SK-N-SH (cell line): Measurements from ENCODE around the gene NT5C. TPM values are rescaled to one million over a fixed set of nuclear protein-coding genes. Genes with fewer than 3 reads are reported as not detected.

Experiments used
- CTCF ChIA-PET: fragments of 300-600, 350-600 bp; formaldehyde crosslinking; extraction: SDS; loops from one replicate; lab custom pipeline; 2021; lab: Yijun Ruan, JAX
- POLR2A ChIA-PET: fragments of 350-600 bp; sonication (Branson Sonifier 250); formaldehyde crosslinking; extraction: SDS; loops from one replicate; lab custom pipeline; 2020; ENCODE audit warnings: antibody characterized with exemption, inconsistent platforms; lab: Yijun Ruan, JAX
- DNase-seq: peaks from one replicate; pipeline ENCODE4 v3.0.0; 2012
- H2AFZ ChIP-seq: fragments of 200-600 bp; sonication (generic); 2 replicates; pipeline ENCODE4 v1.8.1; 2016; ENCODE audit warnings: antibody characterized with exemption, mild to moderate bottlenecking, low read depth
- H3F3A ChIP-seq: fragments of 200-600 bp; sonication (generic); replicated peaks from 2 replicates; pipeline ENCODE3; 2016; ENCODE audit warnings: antibody characterized with exemption, mild to moderate bottlenecking; ENCODE audit not compliant: insufficient read depth
- H3K27ac ChIP-seq, 2 experiments: fragments of 200-500 bp in 1 of 2; fragments of 200-600 bp in 1 of 2; sonication (Bioruptor generic) in 1 of 2; sonication (generic), shearing (Covaris generic) in 1 of 2; 2 replicates each; pipeline versions ENCODE4 v1.5.1 to v1.6.1; 2014 to 2016; ENCODE audit warnings: low read depth in 2 of 2, inconsistent platforms in 1 of 2, low read length in 1 of 2, mild to moderate bottlenecking in 1 of 2, mixed read lengths in 1 of 2
- H3K27me3 ChIP-seq: fragments of 200-600 bp; sonication (generic), shearing (Covaris generic); 2 replicates; pipeline ENCODE4 v1.6.1; 2016; ENCODE audit warnings: mixed run types; ENCODE audit not compliant: insufficient read depth
- H3K36me3 ChIP-seq, 2 experiments: fragments of 200-500 bp in 1 of 2; fragments of 200-600 bp in 1 of 2; sonication (Bioruptor generic) in 1 of 2; sonication (generic) in 1 of 2; replicated peaks in 1 of 2; 2 replicates each; pipeline versions ENCODE3 to v1.5.1; 2014 to 2016; ENCODE audit warnings: low read length in 1 of 2, mild to moderate bottlenecking in 1 of 2; ENCODE audit not compliant: insufficient read depth in 2 of 2, control insufficient read depth in 1 of 2
- H3K4me1 ChIP-seq, 2 experiments: fragments of 200-500 bp in 1 of 2; fragments of 200-600 bp in 1 of 2; sonication (Bioruptor generic) in 1 of 2; sonication (generic), shearing (Covaris generic) in 1 of 2; 2 replicates each; pipeline versions ENCODE4 v1.5.1 to v1.6.1; 2014 to 2016; ENCODE audit warnings: low read depth in 1 of 2, low read length in 1 of 2, mixed run types in 1 of 2; ENCODE audit not compliant: insufficient read depth in 2 of 2, control insufficient read depth in 1 of 2
- H3K4me2 ChIP-seq: fragments of 200-600 bp; sonication (generic), shearing (Covaris generic); 2 replicates; pipeline ENCODE4 v1.6.1; 2017; ENCODE audit warnings: mixed run types
- H3K4me3 ChIP-seq, 2 experiments: fragments of 200-500 bp in 1 of 2; fragments of 200-600 bp in 1 of 2; sonication (Bioruptor generic) in 1 of 2; sonication (generic), shearing (Covaris generic) in 1 of 2; 2 replicates each; pipeline versions ENCODE4 v1.5.1 to v1.8.1; 2014 to 2016; ENCODE audit warnings: low read depth in 2 of 2, inconsistent platforms in 1 of 2, low read length in 1 of 2, mild to moderate bottlenecking in 1 of 2, mixed read lengths in 1 of 2, moderate library complexity in 1 of 2
- H3K79me2 ChIP-seq: fragments of 200-600 bp; sonication (generic); 2 replicates; pipeline ENCODE4 v1.8.1; 2017; ENCODE audit warnings: mild to moderate bottlenecking; ENCODE audit not compliant: insufficient read depth
- H3K9ac ChIP-seq: fragments of 200-600 bp; sonication (generic); 2 replicates; pipeline ENCODE4 v1.6.1; 2017; ENCODE audit warnings: mixed run types
- H3K9me2 ChIP-seq: fragments of 200-600 bp; sonication (generic); 2 replicates; pipeline ENCODE4 v1.6.1; 2017; ENCODE audit warnings: mixed run types
- H3K9me3 ChIP-seq: fragments of 200-600 bp; sonication (generic); 2 replicates; pipeline ENCODE4 v1.6.1; 2017; ENCODE audit warnings: mixed run types, mild to moderate bottlenecking, moderate library complexity
- H4K20me1 ChIP-seq: fragments of 200-600 bp; sonication (generic); 2 replicates; pipeline ENCODE4 v1.6.1; 2017; ENCODE audit warnings: mild to moderate bottlenecking, mixed run types; ENCODE audit not compliant: insufficient read depth
- CHD2 ChIP-seq: fragments of 150-350 bp; IDR thresholded peaks from 2 replicates; pipeline ENCODE4 v1.6.1; 2018; ENCODE audit warnings: low read length; ENCODE audit not compliant: partially characterized antibody
- EP300 ChIP-seq, 2 experiments: IDR thresholded peaks; 2 replicates each; pipeline versions ENCODE4 v1.4.0 to v1.6.1; 2012; ENCODE audit warnings: borderline replicate concordance in 1 of 2, low read depth in 1 of 2, low read length in 1 of 2
- FOSL2 ChIP-seq: IDR thresholded peaks from 2 replicates; pipeline ENCODE4 v1.4.0; 2012; ENCODE audit warnings: low read depth, mild to moderate bottlenecking, moderate library complexity, borderline replicate concordance
- FOXJ3 ChIP-seq: sonication (generic); formaldehyde crosslinking; IDR thresholded peaks from 2 replicates; pipeline ENCODE4 v1.5.1; 2020; ENCODE audit warnings: mild to moderate bottlenecking, missing genetic modification reagents
- FOXM1 ChIP-seq: IDR thresholded peaks from 2 replicates; pipeline ENCODE4 v1.4.0; 2012; ENCODE audit warnings: low read depth, mild to moderate bottlenecking
- MXI1 ChIP-seq: IDR thresholded peaks from 2 replicates; pipeline ENCODE4 v1.6.1; 2012; ENCODE audit warnings: mild to moderate bottlenecking, low read depth, low read length, improper control_type of control experiment
- RFX5 ChIP-seq: IDR thresholded peaks from 2 replicates; pipeline ENCODE4 v1.6.1; 2012; ENCODE audit warnings: mild to moderate bottlenecking, improper control_type of control experiment, low read length
- RXRA ChIP-seq: IDR thresholded peaks from 2 replicates; pipeline ENCODE4 v1.4.0; 2012; ENCODE audit warnings: low read depth, mild to moderate bottlenecking, borderline replicate concordance
- SIN3A ChIP-seq: IDR thresholded peaks from 2 replicates; pipeline ENCODE4 v1.6.1; 2012; ENCODE audit warnings: low read depth, mild to moderate bottlenecking, low read length, moderate library complexity, borderline replicate concordance
- SMC3 ChIP-seq: IDR thresholded peaks from 2 replicates; pipeline ENCODE4 v1.6.1; 2012; ENCODE audit warnings: low read depth, low read length, improper control_type of control experiment
- TAF1 ChIP-seq: IDR thresholded peaks from 2 replicates; pipeline ENCODE4 v1.6.1; 2012; ENCODE audit warnings: low read depth, mild to moderate bottlenecking, low read length, moderate library complexity, borderline replicate concordance
- TCF12 ChIP-seq: IDR thresholded peaks from 2 replicates; pipeline ENCODE4 v1.4.0; 2012
- WGBS: methylation state at CpG from one replicate; pipeline ENCODE4 v1.1.6; 2017; ENCODE audit warnings: low lambda C conversion rate; 5-methylcytosine and 5-hydroxymethylcytosine counted together
- polyA plus RNA-seq, 3 experiments: library from polyadenylated mRNA; depleted of rRNA; stranded (reverse); fragments of >200 nt; gene quantifications; 2 replicates each; pipeline ENCODE4 v1.2.3, GENCODE V29; 2012
- TF ChIP-seq, protein P1 (sequence below): IDR thresholded peaks from 2 replicates; pipeline ENCODE4 v1.4.0; 2012; ENCODE audit warnings: low read depth
- TF ChIP-seq, protein P2 (sequence below): fragments of 200-600 bp; sonication (generic); IDR thresholded peaks from 2 replicates; pipeline ENCODE4 v1.6.1; 2017; ENCODE audit warnings: antibody characterized with exemption, mild to moderate bottlenecking, moderate library complexity
- TF ChIP-seq, protein P3 (sequence below): IDR thresholded peaks from 2 replicates; pipeline ENCODE4 v1.6.1; 2012; ENCODE audit warnings: mild to moderate bottlenecking, low read depth, low read length, moderate library complexity
- TF ChIP-seq, protein P4 (sequence below): IDR thresholded peaks from 2 replicates; pipeline ENCODE4; 2012

NT5C gene
- polyA plus RNA-seq, 1 of the 3 experiments (the other 2 are of a cell fraction) = 111 TPM

DNA sequence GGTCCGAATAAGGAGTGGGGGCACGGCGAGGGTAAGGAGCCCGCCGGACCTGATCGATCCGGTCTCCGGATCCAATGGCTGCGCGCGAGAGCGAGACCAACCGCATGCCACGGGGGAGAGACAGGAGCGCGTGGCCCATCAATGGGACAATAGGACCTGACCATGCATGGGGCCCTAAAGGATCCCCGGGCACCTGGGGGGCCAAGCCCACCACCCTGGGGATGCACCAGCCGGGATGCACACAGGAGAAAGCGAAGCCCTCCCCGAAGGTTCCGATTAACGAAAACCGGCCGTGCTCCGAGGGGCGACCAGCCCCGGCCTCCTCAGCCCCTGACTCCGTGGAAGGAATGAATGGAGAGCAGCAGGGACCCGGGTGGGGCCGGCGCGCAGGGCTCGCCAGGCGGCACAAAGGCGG is 22.2 kb upstream of the NT5C start:
- Histone ChIP-seq H3K27ac (peak overlapping the region; percentile 53 to 85), H3F3A (peaks cover 16% of the 10 kb centered on the region), H3K4me2 (peak overlapping the region; percentile 81), H3K4me3 (peak overlapping the region; percentile 73 to 77), H3K27me3 (no peaks in the 10 kb centered on the region), H3K9me3 (no peaks in the 10 kb centered on the region), H4K20me1 (peaks cover 21% of the 10 kb centered on the region; the same call in 1 of the 2 replicates), H3K79me2 (peaks cover 61% of the 10 kb centered on the region), H3K36me3 (peaks cover under 1 to 18% of the 10 kb centered on the region in 2 experiments), H3K4me1 (peaks cover 5% of the 10 kb centered on the region in 2 experiments; a peak in 3 of 4 replicates), H3K9ac (peak overlapping the region; percentile 75), H2AFZ (no peak overlapping the region), H3K9me2 (no peaks in the 10 kb centered on the region)
- CTCF ChIA-PET = interaction anchor here (1.1 to 1.9 kb wide), 4 partner anchors 9 to 48 kb away, joined by 3 to 8 read pairs (median 5); partner anchors contain the start of gene NT5C
- no peak for TF ChIP-seq CHD2
- TF ChIP-seq SIN3A = peak; percentile 68; the same call in 1 of the 2 replicates
- TF ChIP-seq, protein P1, sequence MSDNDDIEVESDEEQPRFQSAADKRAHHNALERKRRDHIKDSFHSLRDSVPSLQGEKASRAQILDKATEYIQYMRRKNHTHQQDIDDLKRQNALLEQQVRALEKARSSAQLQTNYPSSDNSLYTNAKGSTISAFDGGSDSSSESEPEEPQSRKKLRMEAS = peak; percentile 26; the same call in 1 of the 2 replicates
- no peak for TF ChIP-seq FOXJ3 (CRISPR knock-in tag)
- TF ChIP-seq, protein P2, sequence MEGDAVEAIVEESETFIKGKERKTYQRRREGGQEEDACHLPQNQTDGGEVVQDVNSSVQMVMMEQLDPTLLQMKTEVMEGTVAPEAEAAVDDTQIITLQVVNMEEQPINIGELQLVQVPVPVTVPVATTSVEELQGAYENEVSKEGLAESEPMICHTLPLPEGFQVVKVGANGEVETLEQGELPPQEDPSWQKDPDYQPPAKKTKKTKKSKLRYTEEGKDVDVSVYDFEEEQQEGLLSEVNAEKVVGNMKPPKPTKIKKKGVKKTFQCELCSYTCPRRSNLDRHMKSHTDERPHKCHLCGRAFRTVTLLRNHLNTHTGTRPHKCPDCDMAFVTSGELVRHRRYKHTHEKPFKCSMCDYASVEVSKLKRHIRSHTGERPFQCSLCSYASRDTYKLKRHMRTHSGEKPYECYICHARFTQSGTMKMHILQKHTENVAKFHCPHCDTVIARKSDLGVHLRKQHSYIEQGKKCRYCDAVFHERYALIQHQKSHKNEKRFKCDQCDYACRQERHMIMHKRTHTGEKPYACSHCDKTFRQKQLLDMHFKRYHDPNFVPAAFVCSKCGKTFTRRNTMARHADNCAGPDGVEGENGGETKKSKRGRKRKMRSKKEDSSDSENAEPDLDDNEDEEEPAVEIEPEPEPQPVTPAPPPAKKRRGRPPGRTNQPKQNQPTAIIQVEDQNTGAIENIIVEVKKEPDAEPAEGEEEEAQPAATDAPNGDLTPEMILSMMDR = no peak
- WGBS = under 1% methylated on average over 15 of the region's 35 CpGs
- POLR2A ChIA-PET = interaction anchor here (0.6 to 1.9 kb wide), 4 partner anchors 9 to 109 kb away, joined by 3 to 14 read pairs (median 8); partner anchors contain the start of genes ARMC7 and NT5C
- DNase-seq = no peak

DNA sequence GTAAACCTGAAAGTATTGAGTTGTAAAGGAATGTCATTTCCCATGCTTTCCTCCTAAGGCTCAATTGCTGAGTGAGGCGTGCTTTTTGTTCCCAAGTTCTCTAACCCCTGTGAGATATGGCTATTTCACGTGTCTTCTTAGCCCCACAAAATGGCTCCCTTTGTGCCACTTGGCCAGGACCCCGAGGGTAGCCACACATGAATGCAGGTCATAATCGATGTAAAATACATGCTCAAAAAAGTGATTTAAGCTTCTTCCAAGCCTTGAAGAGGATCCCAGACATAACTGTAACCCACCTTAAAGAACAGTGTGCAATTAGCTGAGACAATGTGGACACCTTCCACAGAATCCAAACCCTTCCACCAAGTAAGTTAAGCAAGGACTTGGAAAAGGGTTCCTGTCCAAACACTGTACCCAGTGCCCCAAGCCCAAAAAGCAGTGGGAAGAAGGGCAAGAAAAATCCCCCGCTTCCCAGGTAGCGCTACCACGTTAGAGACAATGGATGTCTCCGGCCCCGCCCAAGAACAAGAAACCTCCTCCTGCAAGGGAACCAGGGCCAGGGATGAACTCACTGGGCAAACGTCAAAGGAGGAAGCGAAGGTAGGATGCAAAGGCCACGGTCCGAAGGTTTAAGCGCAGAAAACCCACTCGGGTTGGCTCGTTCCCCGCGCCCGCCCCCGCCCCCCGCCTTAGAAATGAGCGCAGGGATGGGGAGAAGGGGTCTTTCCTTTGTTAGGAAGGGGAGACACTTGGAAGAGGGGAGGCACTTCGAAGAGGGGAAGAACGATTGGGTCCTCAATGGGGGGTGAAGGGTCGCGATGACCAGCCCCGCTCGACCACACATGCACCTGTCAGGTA is 21.6 kb upstream of the NT5C start:
- WGBS = 1% methylated on average over 28 of the region's 28 CpGs
- Histone ChIP-seq H3K9me2 (no peaks in the 10 kb centered on the region), H3F3A (peaks cover 19% of the 10 kb centered on the region), H3K4me3 (peak overlapping the region; percentile 73 to 77), H3K79me2 (peaks cover 68% of the 10 kb centered on the region), H2AFZ (peak overlapping the region; percentile 32; the same call in 1 of the 2 replicates), H3K9me3 (no peaks in the 10 kb centered on the region), H3K4me1 (peaks cover 0 to 5% of the 10 kb centered on the region in 2 experiments; a peak in 3 of 4 replicates), H3K27ac (peak overlapping the region; percentile 53 to 85), H4K20me1 (peaks cover 28% of the 10 kb centered on the region), H3K36me3 (peaks cover 7 to 20% of the 10 kb centered on the region in 2 experiments), H3K4me2 (peak overlapping the region; percentile 81), H3K9ac (peak overlapping the region; percentile 75), H3K27me3 (no peaks in the 10 kb centered on the region)
- peak; percentile 72 for DNase-seq
- POLR2A ChIA-PET = no interaction called here
- CTCF ChIA-PET = interaction anchor here (0.7 kb wide), 1 partner anchor 27 kb away, joined by 3 read pairs; no protein-coding TSS in a partner anchor
- TF ChIP-seq, protein P3, sequence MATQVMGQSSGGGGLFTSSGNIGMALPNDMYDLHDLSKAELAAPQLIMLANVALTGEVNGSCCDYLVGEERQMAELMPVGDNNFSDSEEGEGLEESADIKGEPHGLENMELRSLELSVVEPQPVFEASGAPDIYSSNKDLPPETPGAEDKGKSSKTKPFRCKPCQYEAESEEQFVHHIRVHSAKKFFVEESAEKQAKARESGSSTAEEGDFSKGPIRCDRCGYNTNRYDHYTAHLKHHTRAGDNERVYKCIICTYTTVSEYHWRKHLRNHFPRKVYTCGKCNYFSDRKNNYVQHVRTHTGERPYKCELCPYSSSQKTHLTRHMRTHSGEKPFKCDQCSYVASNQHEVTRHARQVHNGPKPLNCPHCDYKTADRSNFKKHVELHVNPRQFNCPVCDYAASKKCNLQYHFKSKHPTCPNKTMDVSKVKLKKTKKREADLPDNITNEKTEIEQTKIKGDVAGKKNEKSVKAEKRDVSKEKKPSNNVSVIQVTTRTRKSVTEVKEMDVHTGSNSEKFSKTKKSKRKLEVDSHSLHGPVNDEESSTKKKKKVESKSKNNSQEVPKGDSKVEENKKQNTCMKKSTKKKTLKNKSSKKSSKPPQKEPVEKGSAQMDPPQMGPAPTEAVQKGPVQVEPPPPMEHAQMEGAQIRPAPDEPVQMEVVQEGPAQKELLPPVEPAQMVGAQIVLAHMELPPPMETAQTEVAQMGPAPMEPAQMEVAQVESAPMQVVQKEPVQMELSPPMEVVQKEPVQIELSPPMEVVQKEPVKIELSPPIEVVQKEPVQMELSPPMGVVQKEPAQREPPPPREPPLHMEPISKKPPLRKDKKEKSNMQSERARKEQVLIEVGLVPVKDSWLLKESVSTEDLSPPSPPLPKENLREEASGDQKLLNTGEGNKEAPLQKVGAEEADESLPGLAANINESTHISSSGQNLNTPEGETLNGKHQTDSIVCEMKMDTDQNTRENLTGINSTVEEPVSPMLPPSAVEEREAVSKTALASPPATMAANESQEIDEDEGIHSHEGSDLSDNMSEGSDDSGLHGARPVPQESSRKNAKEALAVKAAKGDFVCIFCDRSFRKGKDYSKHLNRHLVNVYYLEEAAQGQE = no peak
- TF ChIP-seq MXI1 (peak; percentile 98), RFX5 (no peak), FOXM1 (no peak), FOSL2 (no peak), TAF1 (peak; percentile 55; the same call in 1 of the 2 replicates), RXRA (no peak), EP300 (IDR thresholded peaks at IDR 0.05; ENCODE audit: borderline replicate concordance in 1 of 2, low read depth in 1 of 2, low read length in 1 of 2) (no peak), SMC3 (no peak), TCF12 (no peak)
- TF ChIP-seq, protein P4, sequence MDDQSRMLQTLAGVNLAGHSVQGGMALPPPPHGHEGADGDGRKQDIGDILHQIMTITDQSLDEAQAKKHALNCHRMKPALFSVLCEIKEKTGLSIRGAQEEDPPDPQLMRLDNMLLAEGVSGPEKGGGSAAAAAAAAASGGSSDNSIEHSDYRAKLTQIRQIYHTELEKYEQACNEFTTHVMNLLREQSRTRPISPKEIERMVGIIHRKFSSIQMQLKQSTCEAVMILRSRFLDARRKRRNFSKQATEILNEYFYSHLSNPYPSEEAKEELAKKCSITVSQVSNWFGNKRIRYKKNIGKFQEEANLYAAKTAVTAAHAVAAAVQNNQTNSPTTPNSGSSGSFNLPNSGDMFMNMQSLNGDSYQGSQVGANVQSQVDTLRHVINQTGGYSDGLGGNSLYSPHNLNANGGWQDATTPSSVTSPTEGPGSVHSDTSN = no peak
